ENCODE measurements around the gene CCM2L.
"Not testable (repeated sequence)": the region's sequence is repeated elsewhere in the genome, so short reads cannot be mapped to it uniquely, and the experiment has no call there.

CCM2L gene

GRCh38 chr20:32019563-32020463 is 9.6 kb downstream of the CCM2L start:
- DNase-seq: no peak
- in situ Hi-C loops (cut with HindIII; ENCODE audit: low pct_ligation_motif_present, low pct_unique_long_range_greater_than_20kb, low sequenced_read_pairs): no loop called here

- DNase-seq: no peak
Measured at GRCh38 chr20:32021091-32021490, 10.9 kb downstream of the CCM2L start.

GRCh38 chr20:32024683-32025295 is 14.6 kb downstream of the CCM2L start:
- in situ Hi-C loops (cut with HindIII; ENCODE audit: low pct_ligation_motif_present, low pct_unique_long_range_greater_than_20kb, low sequenced_read_pairs): no loop called here
- DNase-seq: no peak

More at GRCh38 chr20:32021091-32021490, 10.9 kb downstream of the CCM2L start:
- in situ Hi-C loops (cut with HindIII; ENCODE audit: low pct_ligation_motif_present, low pct_unique_long_range_greater_than_20kb, low sequenced_read_pairs): no loop called here

- DNase-seq: no peak
- in situ Hi-C loops (cut with HindIII; ENCODE audit: low pct_ligation_motif_present, low pct_unique_long_range_greater_than_20kb, low sequenced_read_pairs): no loop called here
Measured at GRCh38 chr20:32027643-32028042, 17.4 kb downstream of the CCM2L start.

GRCh38 chr20:32028647-32029372 is 18.6 kb downstream of the CCM2L start:
- DNase-seq: no peak
- in situ Hi-C loops (cut with HindIII; ENCODE audit: low pct_ligation_motif_present, low pct_unique_long_range_greater_than_20kb, low sequenced_read_pairs): no loop called here

- DNase-seq: no peak
- in situ Hi-C loops (cut with HindIII; ENCODE audit: low pct_ligation_motif_present, low pct_unique_long_range_greater_than_20kb, low sequenced_read_pairs): no loop called here
Measured at GRCh38 chr20:32029561-32029960, 19.3 kb downstream of the CCM2L start.

- DNase-seq: peak; percentile 88
- in situ Hi-C loops (cut with HindIII; ENCODE audit: low pct_ligation_motif_present, low pct_unique_long_range_greater_than_20kb, low sequenced_read_pairs): no loop called here
Measured at GRCh38 chr20:32031007-32031958, 21.0 kb downstream of the CCM2L start.

- DNase-seq: no peak
- in situ Hi-C loops (cut with HindIII; ENCODE audit: low pct_ligation_motif_present, low pct_unique_long_range_greater_than_20kb, low sequenced_read_pairs): no loop called here
Measured at GRCh38 chr20:32033316-32033715, 23.1 kb downstream of the CCM2L start.

- in situ Hi-C loops (cut with HindIII; ENCODE audit: low pct_ligation_motif_present, low pct_unique_long_range_greater_than_20kb, low sequenced_read_pairs); DNase-seq: not testable (repeated sequence)
Measured at GRCh38 chr20:32033721-32034120, 23.5 kb downstream of the CCM2L start.

GRCh38 chr20:32034581-32035425 is 24.6 kb downstream of the CCM2L start:
- in situ Hi-C loops (cut with HindIII; ENCODE audit: low pct_ligation_motif_present, low pct_unique_long_range_greater_than_20kb, low sequenced_read_pairs): no loop called here
- DNase-seq: no peak

GRCh38 chr20:32035426-32035779 is 25.2 kb downstream of the CCM2L start:
- in situ Hi-C loops (cut with HindIII; ENCODE audit: low pct_ligation_motif_present, low pct_unique_long_range_greater_than_20kb, low sequenced_read_pairs): no loop called here
- DNase-seq: no peak

- DNase-seq: no peak
- in situ Hi-C loops (cut with HindIII; ENCODE audit: low pct_ligation_motif_present, low pct_unique_long_range_greater_than_20kb, low sequenced_read_pairs): no loop called here
Measured at GRCh38 chr20:32036252-32036651, 26.0 kb downstream of the CCM2L start.

- peak; percentile 17 for DNase-seq
- in situ Hi-C loops (cut with HindIII; ENCODE audit: low pct_ligation_motif_present, low pct_unique_long_range_greater_than_20kb, low sequenced_read_pairs): no loop called here
Measured at GRCh38 chr20:32036716-32037485, 26.7 kb downstream of the CCM2L start.

- in situ Hi-C loops (cut with HindIII; ENCODE audit: low pct_ligation_motif_present, low pct_unique_long_range_greater_than_20kb, low sequenced_read_pairs): no loop called here
- DNase-seq: no peak
Measured at GRCh38 chr20:32037929-32038328, 27.7 kb downstream of the CCM2L start.

- in situ Hi-C loops (cut with HindIII; ENCODE audit: low pct_ligation_motif_present, low pct_unique_long_range_greater_than_20kb, low sequenced_read_pairs): no loop called here
Measured at GRCh38 chr20:32040142-32040953, 30.1 kb downstream of the CCM2L start.

GRCh38 chr20:32045999-32046398 is 35.8 kb downstream of the CCM2L start:
- no peak for DNase-seq
- in situ Hi-C loops (cut with HindIII; ENCODE audit: low pct_ligation_motif_present, low pct_unique_long_range_greater_than_20kb, low sequenced_read_pairs): no loop called here

More at GRCh38 chr20:32040142-32040953, 30.1 kb downstream of the CCM2L start:
- no peak for DNase-seq

All from ACHN (cell line).